ENCODE measurements around the gene HPS6. TPM values are rescaled to one million over a fixed set of nuclear protein-coding genes. Genes with fewer than 3 reads are reported as not detected.

HPS6 gene
- 10 to 100 TPM; 10.2 to 20.1 (median 18.5) TPM for total RNA-seq
- 18.3 TPM for total RNA-seq (2013)

DNA sequence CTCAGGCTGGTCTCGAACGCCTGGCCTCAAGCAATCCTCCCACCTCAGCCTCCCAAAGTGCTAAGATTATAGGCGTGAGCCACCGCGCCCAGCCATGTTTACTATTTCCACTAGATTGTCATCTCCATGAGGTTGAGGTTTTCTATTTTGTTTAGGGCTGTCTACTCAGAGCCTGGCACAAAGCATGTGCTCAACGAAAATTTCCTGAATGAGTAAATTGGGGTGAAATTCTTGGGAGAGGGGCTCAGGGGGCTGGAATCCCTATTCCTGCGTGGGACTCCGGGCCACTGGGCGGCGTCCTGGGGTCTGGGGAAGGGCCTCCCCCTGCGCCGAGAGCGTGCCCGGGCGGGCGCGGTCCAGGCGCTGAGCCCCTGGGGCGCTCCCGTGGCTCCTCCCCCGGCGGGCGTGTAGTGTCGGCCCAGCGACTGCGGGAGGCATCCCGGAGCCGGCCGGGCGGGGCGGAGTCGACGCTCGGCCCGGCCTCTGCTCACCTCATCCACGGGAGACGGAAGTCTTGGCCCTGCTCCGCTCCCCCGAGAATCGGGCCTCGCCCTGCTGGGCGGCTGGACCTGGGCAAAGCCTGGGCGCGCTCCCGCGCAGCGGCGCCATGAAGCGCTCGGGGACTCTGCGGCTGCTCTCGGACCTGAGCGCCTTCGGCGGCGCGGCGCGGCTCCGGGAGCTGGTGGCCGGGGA, at the start of gene HPS6:
Gene HPS6 (plus strand): TSS at position 482 of the 693 bp plus-strand sequence. CDS start 126 bp downstream, at position 608.
- intact Hi-C loops (cut with micrococcal nuclease) = loop anchor here (1.0 to 2.0 kb wide), 2 partner anchors 9 to 438 kb away; partner anchors contain the start of genes ACTR1A, ARMH3 and SUFU
- Histone ChIP-seq H3K27ac (ENCODE audit: low read length) (peak within 1 kb of the TSS; percentile 81), H3K4me1 (ENCODE audit: control insufficient read depth, insufficient read depth, low read length) (peaks cover 36% of the 10 kb centered on the region), H3K27me3 (ENCODE audit: control insufficient read depth, insufficient read depth, low read length) (no peaks in the 10 kb centered on the region), H3K36me3 (ENCODE audit: control insufficient read depth, insufficient read depth, low read length) (peaks cover 9% of the 10 kb centered on the region), H3K4me3 (ENCODE audit: low read length) (peak within 1 kb of the TSS; percentile 55), H3K9me3 (ENCODE audit: control insufficient read depth, insufficient read depth, low read length) (no peaks in the 10 kb centered on the region)
- Mint-ChIP-seq H3K4me1 (peaks cover 21 to 33% of the 10 kb centered on the region in 2 donors), H3K4me3 (peak within 1 kb of the TSS; percentile 90), H3K27ac (peak within 1 kb of the TSS; percentile 72 to 88), H3K36me3 (no peaks in the 10 kb centered on the region), H3K9me3 (no peaks in the 10 kb centered on the region), H3K27me3 (ENCODE audit: low read depth in 2 of 2) (no peaks in the 10 kb centered on the region)
- ATAC-seq (peak; percentile 96), DNase-seq (peak; percentile 81 to 92)
- TF ChIP-seq, protein P1, sequence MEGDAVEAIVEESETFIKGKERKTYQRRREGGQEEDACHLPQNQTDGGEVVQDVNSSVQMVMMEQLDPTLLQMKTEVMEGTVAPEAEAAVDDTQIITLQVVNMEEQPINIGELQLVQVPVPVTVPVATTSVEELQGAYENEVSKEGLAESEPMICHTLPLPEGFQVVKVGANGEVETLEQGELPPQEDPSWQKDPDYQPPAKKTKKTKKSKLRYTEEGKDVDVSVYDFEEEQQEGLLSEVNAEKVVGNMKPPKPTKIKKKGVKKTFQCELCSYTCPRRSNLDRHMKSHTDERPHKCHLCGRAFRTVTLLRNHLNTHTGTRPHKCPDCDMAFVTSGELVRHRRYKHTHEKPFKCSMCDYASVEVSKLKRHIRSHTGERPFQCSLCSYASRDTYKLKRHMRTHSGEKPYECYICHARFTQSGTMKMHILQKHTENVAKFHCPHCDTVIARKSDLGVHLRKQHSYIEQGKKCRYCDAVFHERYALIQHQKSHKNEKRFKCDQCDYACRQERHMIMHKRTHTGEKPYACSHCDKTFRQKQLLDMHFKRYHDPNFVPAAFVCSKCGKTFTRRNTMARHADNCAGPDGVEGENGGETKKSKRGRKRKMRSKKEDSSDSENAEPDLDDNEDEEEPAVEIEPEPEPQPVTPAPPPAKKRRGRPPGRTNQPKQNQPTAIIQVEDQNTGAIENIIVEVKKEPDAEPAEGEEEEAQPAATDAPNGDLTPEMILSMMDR (IDR thresholded peaks at IDR 0.05) = no peak
- WGBS (ENCODE audit: insufficient coverage) = under 1% methylated on average over 59 of the region's 61 CpGs

DNA sequence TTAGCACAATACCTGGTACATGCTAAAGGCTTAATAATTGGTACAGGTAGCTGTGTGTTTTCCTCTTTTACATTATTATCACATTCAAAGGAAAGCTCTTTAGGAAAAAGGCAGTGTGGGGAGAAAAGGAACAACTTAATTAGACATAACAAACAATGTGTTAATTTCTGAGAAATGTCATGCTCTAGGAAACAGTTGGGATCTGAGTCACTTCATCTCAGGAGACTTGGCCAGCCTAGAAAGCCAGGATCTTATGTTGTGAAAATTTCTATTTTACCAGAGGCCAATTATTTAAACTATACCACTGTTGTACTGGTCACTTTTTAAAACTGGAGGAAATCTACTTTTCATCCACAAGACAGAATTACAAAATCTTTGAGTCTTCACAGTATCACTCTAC, 48.7 kb upstream of the HPS6 start:
- peaks cover 15% of the 10 kb centered on the region for H3K36me3 Mint-ChIP-seq
- no peak overlapping the region for H3K27ac Mint-ChIP-seq
- DNase-seq (no peak), ATAC-seq (no peak)
- H3K9me3 ChIP-seq (ENCODE audit: control insufficient read depth, insufficient read depth, low read length) = peaks cover 5% of the 10 kb centered on the region
- no peak overlapping the region for H3K27ac ChIP-seq (ENCODE audit: low read length)
- H3K4me3 ChIP-seq (ENCODE audit: low read length) = no peak overlapping the region
- H3K4me1 Mint-ChIP-seq = no peaks in the 10 kb centered on the region
- H3K4me1 ChIP-seq (ENCODE audit: control insufficient read depth, insufficient read depth, low read length) = no peaks in the 10 kb centered on the region
- intact Hi-C loops (cut with micrococcal nuclease) = no loop called here
- H3K27me3 ChIP-seq (ENCODE audit: control insufficient read depth, insufficient read depth, low read length) = no peaks in the 10 kb centered on the region
- no peak overlapping the region for H3K4me3 Mint-ChIP-seq
- no peaks in the 10 kb centered on the region for H3K27me3 Mint-ChIP-seq (ENCODE audit: low read depth in 2 of 2)
- H3K36me3 ChIP-seq (ENCODE audit: control insufficient read depth, insufficient read depth, low read length) = peaks cover 27% of the 10 kb centered on the region
- TF ChIP-seq, protein P1 (IDR thresholded peaks at IDR 0.05) = no peak
- no peaks in the 10 kb centered on the region for H3K9me3 Mint-ChIP-seq

DNA sequence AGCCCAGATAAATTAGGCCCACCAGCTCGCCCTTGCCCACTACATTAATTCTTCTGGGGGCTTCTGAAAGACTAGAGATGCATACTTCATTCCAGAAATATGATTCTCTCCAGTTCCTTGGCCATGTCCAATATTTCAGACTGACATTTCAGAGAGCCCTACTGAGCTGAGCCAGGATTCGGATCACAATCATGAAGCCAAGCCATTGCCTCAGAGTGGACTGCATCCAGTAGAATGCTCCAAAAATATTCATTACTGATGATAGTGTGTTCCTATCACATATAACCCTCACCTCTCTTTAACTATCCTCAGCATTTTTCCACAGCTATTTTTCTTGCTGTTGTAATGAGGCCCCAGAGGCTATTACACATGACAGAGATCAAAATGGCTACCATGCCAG, 47.9 kb upstream of the HPS6 start:
- Mint-ChIP-seq H3K4me1 (no peaks in the 10 kb centered on the region), H3K27me3 (ENCODE audit: low read depth in 2 of 2) (no peaks in the 10 kb centered on the region), H3K9me3 (no peaks in the 10 kb centered on the region), H3K36me3 (peaks cover 12% of the 10 kb centered on the region), H3K4me3 (no peak overlapping the region), H3K27ac (no peak overlapping the region)
- no peak for DNase-seq
- H3K27ac ChIP-seq (ENCODE audit: low read length) = no peak overlapping the region
- peaks cover 27% of the 10 kb centered on the region for H3K36me3 ChIP-seq (ENCODE audit: control insufficient read depth, insufficient read depth, low read length)
- no peaks in the 10 kb centered on the region for H3K27me3 ChIP-seq (ENCODE audit: control insufficient read depth, insufficient read depth, low read length)
- intact Hi-C loops (cut with micrococcal nuclease) = no loop called here
- TF ChIP-seq, protein P1 (IDR thresholded peaks at IDR 0.05) = no peak
- H3K9me3 ChIP-seq (ENCODE audit: control insufficient read depth, insufficient read depth, low read length) = peaks cover 5% of the 10 kb centered on the region
- H3K4me3 ChIP-seq (ENCODE audit: low read length) = no peak overlapping the region
- WGBS (ENCODE audit: insufficient coverage) = 98% methylated on average over 2 of the region's 2 CpGs
- ATAC-seq = no peak
- no peaks in the 10 kb centered on the region for H3K4me1 ChIP-seq (ENCODE audit: control insufficient read depth, insufficient read depth, low read length)

DNA sequence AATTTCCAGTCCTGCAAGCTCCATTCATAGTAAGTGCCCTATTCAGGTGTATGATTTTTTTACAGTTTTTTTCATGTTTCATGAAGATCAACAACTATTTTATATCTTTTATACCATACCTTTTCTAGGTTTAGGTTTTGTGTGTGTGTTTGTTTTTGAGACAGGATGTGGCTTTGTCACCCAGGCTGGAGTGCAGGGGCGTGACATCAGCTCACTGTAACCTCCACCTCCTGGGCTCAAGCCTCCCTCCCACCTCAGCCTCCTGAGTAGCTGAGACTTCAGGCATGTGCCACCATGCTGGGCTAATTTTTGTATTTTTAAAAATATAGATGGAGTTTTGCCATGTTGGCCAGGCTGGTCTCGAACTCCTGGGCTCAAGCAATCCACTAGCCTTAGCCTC, 44.2 kb upstream of the HPS6 start:
- DNase-seq (peak in 1 of 2 donors; percentile 7), ATAC-seq (peak in 2 of 3 donors; percentile 40 to 58)
- H3K4me3 Mint-ChIP-seq = no peak overlapping the region
- Histone ChIP-seq H3K4me3 (ENCODE audit: low read length) (no peak overlapping the region), H3K27me3 (ENCODE audit: control insufficient read depth, insufficient read depth, low read length) (no peaks in the 10 kb centered on the region), H3K9me3 (ENCODE audit: control insufficient read depth, insufficient read depth, low read length) (peaks cover 5% of the 10 kb centered on the region), H3K4me1 (ENCODE audit: control insufficient read depth, insufficient read depth, low read length) (no peaks in the 10 kb centered on the region), H3K27ac (ENCODE audit: low read length) (no peak overlapping the region), H3K36me3 (ENCODE audit: control insufficient read depth, insufficient read depth, low read length) (peaks cover 37% of the 10 kb centered on the region)
- TF ChIP-seq, protein P1 (IDR thresholded peaks at IDR 0.05) = no peak
- intact Hi-C loops (cut with micrococcal nuclease) = no loop called here
- H3K27ac Mint-ChIP-seq = no peak overlapping the region
- H3K27me3 Mint-ChIP-seq (ENCODE audit: low read depth in 2 of 2) = no peaks in the 10 kb centered on the region
- H3K9me3 Mint-ChIP-seq = no peaks in the 10 kb centered on the region
- peaks cover 12% of the 10 kb centered on the region for H3K36me3 Mint-ChIP-seq
- 80% methylated on average over 2 of the region's 2 CpGs for WGBS (ENCODE audit: insufficient coverage)
- H3K4me1 Mint-ChIP-seq = peaks cover 0 to 5% of the 10 kb centered on the region in 2 donors
